ENCODE data around the gene LGALS9. TPM values are rescaled to one million over a fixed set of nuclear protein-coding genes. Genes with fewer than 3 reads are reported as not detected.

Gene LGALS9
- total RNA-seq, 1 experiment from 2014 or later = 1.6 TPM

- no peaks in the 10 kb centered on the region for H3K27me3 ChIP-seq (ENCODE audit: control insufficient read depth, insufficient read depth, low read length)
- no peak overlapping the region for H3K4me3 ChIP-seq (ENCODE audit: low read depth in 2 of 2, low read length in 2 of 2)
- TF ChIP-seq CTCF (IDR thresholded peaks at IDR 0.05) (no peak), REST (IDR thresholded peaks at IDR 0.05; ENCODE audit: insufficient read depth in 1 of 2, low read depth in 2 of 2, low read length in 1 of 2) (no peak), POLR2AphosphoS5 (IDR thresholded peaks at IDR 0.05; ENCODE audit: low read depth, low read length) (no peak), TCF7L2 (IDR thresholded peaks at IDR 0.05; ENCODE audit: low read depth, low read length) (no peak), SIN3A (IDR thresholded peaks at IDR 0.05; ENCODE audit: borderline replicate concordance, insufficient read depth, low read depth, low read length) (no peak)
- H3K27ac ChIP-seq (ENCODE audit: low read length) = no peak overlapping the region
- intact Hi-C loops (cut with micrococcal nuclease; ENCODE audit: unreplicated experiment) (no loop called here), in situ Hi-C loops (cut with HindIII; ENCODE audit: low pct_unique_long_range_greater_than_20kb, low sequenced_read_pairs) (no loop called here)
- ATAC-seq (no peak), DNase-seq (ENCODE audit: low read depth, low spot score) (no peak)
- H3K4me1 ChIP-seq (ENCODE audit: control insufficient read depth, insufficient read depth, low read length) = no peaks in the 10 kb centered on the region
- H3K9me3 ChIP-seq (ENCODE audit: control insufficient read depth, insufficient read depth, low read depth, low read length) = no peaks in the 10 kb centered on the region
- BruUV-seq (replicated peaks) = no TSS peak
- H3K36me3 ChIP-seq (ENCODE audit: control insufficient read depth, insufficient read depth, low read length) = no peaks in the 10 kb centered on the region
- CTCF ChIA-PET = interaction anchor here (0.6 kb wide), 1 partner anchor 66 kb away, joined by 7 read pairs; no protein-coding TSS in a partner anchor
- POLR2A ChIA-PET = no interaction called here
These were observed 3.0 kb downstream of the LGALS9 start for GRCh38 chr17:27634026-27634335.

GRCh38 chr17:27634776-27635175 lies 3.8 kb downstream of the LGALS9 start:
- DNase-seq (ENCODE audit: low read depth, low spot score) = no peak
- no TSS peak for BruUV-seq (replicated peaks)
- H3K4me1 ChIP-seq (ENCODE audit: control insufficient read depth, insufficient read depth, low read length) = no peaks in the 10 kb centered on the region
- H3K27ac ChIP-seq (ENCODE audit: low read length) = no peak overlapping the region
- no peaks in the 10 kb centered on the region for H3K36me3 ChIP-seq (ENCODE audit: control insufficient read depth, insufficient read depth, low read length)
- TF ChIP-seq TCF7L2 (IDR thresholded peaks at IDR 0.05; ENCODE audit: low read depth, low read length) (no peak), CTCF (IDR thresholded peaks at IDR 0.05) (no peak)
- intact Hi-C loops (cut with micrococcal nuclease; ENCODE audit: unreplicated experiment) (no loop called here), in situ Hi-C loops (cut with HindIII; ENCODE audit: low pct_unique_long_range_greater_than_20kb, low sequenced_read_pairs) (no loop called here)
- ChIA-PET POLR2A (no interaction called here), CTCF (no interaction called here)
- no peaks in the 10 kb centered on the region for H3K27me3 ChIP-seq (ENCODE audit: control insufficient read depth, insufficient read depth, low read length)
- no peaks in the 10 kb centered on the region for H3K9me3 ChIP-seq (ENCODE audit: control insufficient read depth, insufficient read depth, low read depth, low read length)
- H3K4me3 ChIP-seq (ENCODE audit: low read depth in 2 of 2, low read length in 2 of 2) = no peak overlapping the region
- no peak for ATAC-seq

All from Panc1 (cell line).